Naive thymus-derived CD8-positive, alpha-beta T cell (primary cell): ENCODE measurements around the gene PRPF31. TPM values are rescaled to one million over a fixed set of nuclear protein-coding genes. Genes with fewer than 3 reads are reported as not detected.

ENCODE experiments used
- ATAC-seq, 2 donors: fragments of 150-1000 bp; cut with Tn5 transposase in 1 of 2; sonication (Bioruptor Pico), chemical (Tn5 transposase) in 1 of 2; 1 replicate in 1 of 2; 2 replicates in 1 of 2; pipeline ENCODE4 v1.10.0; 2021; ENCODE audit warnings: mild to moderate bottlenecking in 2 of 2, moderate library complexity in 2 of 2
- POLR2A ChIA-PET: fragments of 350-600 bp; sonication (Branson Sonifier 250); formaldehyde crosslinking; loops from one replicate; lab custom pipeline; 2021; ENCODE audit warnings: antibody characterized with exemption; lab: Charles Lee
- DNase-seq, 10 donors: peaks; one replicate each; pipeline versions ENCODE4 v3.0.0 to v3.0.0-alpha.2; 2020 to 2022
- H3K27ac Mint-ChIP-seq, 10 donors: one replicate each; pipeline ENCODE4 v1.8.0; 2020 to 2022; ENCODE audit warnings: mild to moderate bottlenecking in 10 of 10, mixed read lengths in 10 of 10, moderate library complexity in 4 of 10, inconsistent platforms in 1 of 10
- H3K27me3 Mint-ChIP-seq, 5 donors: one replicate each; pipeline ENCODE4 v1.8.0; 2021 to 2022; ENCODE audit warnings: mixed read lengths in 5 of 5
- H3K36me3 Mint-ChIP-seq, 3 donors: one replicate each; pipeline ENCODE4 v1.8.0; 2020 to 2022; ENCODE audit warnings: mixed read lengths in 3 of 3, mild to moderate bottlenecking in 2 of 3, inconsistent platforms in 1 of 3
- H3K4me1 Mint-ChIP-seq, 4 donors: one replicate each; pipeline ENCODE4 v1.8.0; 2021 to 2022; ENCODE audit warnings: mixed read lengths in 4 of 4
- H3K4me3 Mint-ChIP-seq, 10 donors: one replicate each; pipeline ENCODE4 v1.8.0; 2020 to 2022; ENCODE audit warnings: mild to moderate bottlenecking in 10 of 10, mixed read lengths in 10 of 10, moderate library complexity in 6 of 10, inconsistent platforms in 1 of 10
- H3K9me3 Mint-ChIP-seq, 9 donors: one replicate each; pipeline ENCODE4 v1.8.0; 2020 to 2022; ENCODE audit warnings: mixed read lengths in 9 of 9, mild to moderate bottlenecking in 3 of 9, inconsistent platforms in 1 of 9, moderate library complexity in 1 of 9
- polyA plus RNA-seq, 3 donors: library from polyadenylated mRNA; unstranded; fragments of 300-500 nt; fragmentation: Illumina TruSeq; gene quantifications; one replicate each; pipeline ENCODE4 v1.2.3, GENCODE V29; 2021
- total RNA-seq, 8 experiments: library from RNA in 2 of 8; stranded (reverse) in 2 of 8; gene quantifications; one replicate each; pipeline ENCODE4 v1.2.3 and lab custom pipeline; 2021 to 2026

The PRPF31 gene
- total and polyA plus RNA-seq, 5 experiments from 2014 or later, result 64.0 to 86.8 (median 80.8) TPM

- POLR2A ChIA-PET, result interaction anchor here (0.6 to 7.6 kb wide), 19 partner anchors 8 to 291 kb away, joined by 3 to 129 read pairs (median 6); partner anchors contain the start of genes CNOT3, LENG8, MBOAT7 and NDUFA3
- Mint-ChIP-seq H3K4me3 (peak within 1 kb of the TSS; percentile 91 to 100 (median 100)), H3K9me3 (no peaks in the 10 kb centered on the region)
Measured at GRCh38 chr19:54159352-54160181, 44.0 kb downstream of the PRPF31 start, which contains the start of gene LENG1. Gene LENG1 (minus strand): TSS chr19:54159721. CDS start chr19:54159695, 26 bp downstream.

GRCh38 chr19:54160182-54160811 is 44.7 kb downstream of the PRPF31 start:
- no peak for ATAC-seq
- peaks cover 0 to 3% (median 0%) of the 10 kb centered on the region in 5 donors for H3K27me3 Mint-ChIP-seq

More at GRCh38 chr19:54159352-54160181, 44.0 kb downstream of the PRPF31 start, which contains the start of gene LENG1:
- peaks cover 0 to 2% (median 0%) of the 10 kb centered on the region in 5 donors for H3K27me3 Mint-ChIP-seq
- H3K4me1 Mint-ChIP-seq, result peaks cover 32 to 77% (median 73%) of the 10 kb centered on the region in 4 donors
- ATAC-seq (peak; percentile 86 to 89), DNase-seq (peak; percentile 89 to 100 (median 99))
- H3K36me3 Mint-ChIP-seq, result peaks cover 5 to 36% (median 8%) of the 10 kb centered on the region in 3 donors
- H3K27ac Mint-ChIP-seq, result peak within 1 kb of the TSS; percentile 99 to 100 (median 99)

GRCh38 chr19:54160854-54161253 is 45.3 kb downstream of the PRPF31 start:
- H3K27ac Mint-ChIP-seq, result peak overlapping the region; percentile 99 to 100 (median 99)
- peaks cover 0 to 3% (median 0%) of the 10 kb centered on the region in 5 donors for H3K27me3 Mint-ChIP-seq
- H3K9me3 Mint-ChIP-seq, result no peaks in the 10 kb centered on the region
- POLR2A ChIA-PET, result interaction anchor here (5.2 to 7.6 kb wide), 3 partner anchors 23 to 46 kb away, joined by 31 to 129 read pairs (median 103); partner anchors contain the start of genes CNOT3, MBOAT7, PRPF31 and TFPT
- DNase-seq (no peak), ATAC-seq (no peak)
- peaks cover 28 to 77% (median 71%) of the 10 kb centered on the region in 4 donors for H3K4me1 Mint-ChIP-seq
- H3K4me3 Mint-ChIP-seq, result peak overlapping the region; percentile 91 to 100 (median 100)
- peaks cover 0 to 25% (median 2%) of the 10 kb centered on the region in 3 donors for H3K36me3 Mint-ChIP-seq

More at GRCh38 chr19:54160182-54160811, 44.7 kb downstream of the PRPF31 start:
- Mint-ChIP-seq H3K4me3 (peak overlapping the region; percentile 91 to 100 (median 100)), H3K9me3 (no peaks in the 10 kb centered on the region), H3K4me1 (peaks cover 28 to 75% (median 72%) of the 10 kb centered on the region in 4 donors), H3K36me3 (peaks cover 0 to 29% (median 2%) of the 10 kb centered on the region in 3 donors), H3K27ac (peak overlapping the region; percentile 99 to 100 (median 99))
- no peak for DNase-seq
- POLR2A ChIA-PET, result interaction anchor here (0.6 to 7.6 kb wide), 9 partner anchors 12 to 292 kb away, joined by 3 to 129 read pairs (median 19); partner anchors contain the start of genes CNOT3, MBOAT7, PRPF31 and RPS9

GRCh38 chr19:54162241-54162805 is 46.8 kb downstream of the PRPF31 start:
- POLR2A ChIA-PET, result interaction anchor here (0.6 to 0.7 kb wide), 3 partner anchors 13 to 27 kb away, joined by 3 to 4 read pairs (median 3); partner anchors contain the start of genes CNOT3 and MBOAT7
- Mint-ChIP-seq H3K36me3 (peaks cover 0 to 12% (median 2%) of the 10 kb centered on the region in 3 donors), H3K4me1 (peaks cover 24 to 67% (median 62%) of the 10 kb centered on the region in 4 donors), H3K27me3 (peaks cover 0 to 3% (median 0%) of the 10 kb centered on the region in 5 donors), H3K9me3 (no peaks in the 10 kb centered on the region), H3K4me3 (peak overlapping the region; percentile 83 to 100 (median 91)), H3K27ac (peak overlapping the region in 9 of 10 donors; percentile 4 to 99 (median 73))
- DNase-seq (peak; percentile 69 to 85 (median 76)), ATAC-seq (peak in 1 of 2 donors; percentile 3)

GRCh38 chr19:54162884-54163283 is 47.3 kb downstream of the PRPF31 start:
- POLR2A ChIA-PET, result interaction anchor here (0.6 to 1.8 kb wide), 5 partner anchors 13 to 27 kb away, joined by 3 to 5 read pairs (median 4); partner anchors contain the start of genes CNOT3 and MBOAT7
- H3K27me3 Mint-ChIP-seq, result peaks cover 0 to 3% (median 0%) of the 10 kb centered on the region in 5 donors
- no peaks in the 10 kb centered on the region for H3K9me3 Mint-ChIP-seq
- H3K36me3 Mint-ChIP-seq, result peaks cover 0 to 7% (median 2%) of the 10 kb centered on the region in 3 donors
- H3K4me1 Mint-ChIP-seq, result peaks cover 24 to 64% (median 61%) of the 10 kb centered on the region in 4 donors
- peak overlapping the region in 5 of 10 donors; percentile 4 to 99 (median 69) for H3K27ac Mint-ChIP-seq
- H3K4me3 Mint-ChIP-seq, result peak overlapping the region; percentile 83 to 96 (median 90)
- ATAC-seq (no peak), DNase-seq (no peak)

- ATAC-seq, result no peak
- Mint-ChIP-seq H3K4me3 (peak overlapping the region; percentile 31 to 84 (median 68)), H3K9me3 (no peaks in the 10 kb centered on the region), H3K4me1 (peaks cover 20 to 58% (median 52%) of the 10 kb centered on the region in 4 donors), H3K27me3 (peaks cover 0 to 3% (median 0%) of the 10 kb centered on the region in 5 donors), H3K27ac (peak overlapping the region in 6 of 10 donors; percentile 6 to 85 (median 58)), H3K36me3 (peaks cover 0 to 1% (median 0%) of the 10 kb centered on the region in 3 donors)
- POLR2A ChIA-PET, result interaction anchor here (0.7 to 1.8 kb wide), 6 partner anchors 13 to 61 kb away, joined by 3 to 5 read pairs (median 4); partner anchors contain the start of genes CNOT3 and MBOAT7
- peak in 5 of 10 donors; percentile 30 to 38 (median 34) for DNase-seq
Measured at GRCh38 chr19:54164369-54165068, 49.0 kb downstream of the PRPF31 start.

- ATAC-seq (no peak), DNase-seq (no peak)
- POLR2A ChIA-PET, result interaction anchor here (0.7 to 1.1 kb wide), 4 partner anchors 14 to 62 kb away, joined by 3 to 4 read pairs (median 4); no protein-coding TSS in a partner anchor
- no peaks in the 10 kb centered on the region for H3K36me3 Mint-ChIP-seq
- H3K27ac Mint-ChIP-seq, result no peak overlapping the region
- H3K9me3 Mint-ChIP-seq, result no peaks in the 10 kb centered on the region
- H3K27me3 Mint-ChIP-seq, result peaks cover 0 to 3% (median 0%) of the 10 kb centered on the region in 5 donors
- H3K4me1 Mint-ChIP-seq, result peaks cover 16 to 51% (median 46%) of the 10 kb centered on the region in 4 donors
- H3K4me3 Mint-ChIP-seq, result peak overlapping the region in 3 of 10 donors; percentile 15 to 78 (median 70)
Measured at GRCh38 chr19:54165222-54165621, 49.7 kb downstream of the PRPF31 start.

- Mint-ChIP-seq H3K27me3 (peaks cover 0 to 3% (median 0%) of the 10 kb centered on the region in 5 donors), H3K4me3 (peak overlapping the region in 2 of 10 donors; percentile 36 to 48), H3K27ac (no peak overlapping the region), H3K4me1 (peaks cover 5 to 30% (median 24%) of the 10 kb centered on the region in 4 donors), H3K36me3 (no peaks in the 10 kb centered on the region), H3K9me3 (no peaks in the 10 kb centered on the region)
- peak; percentile 95 to 96 for ATAC-seq
- DNase-seq, result peak; percentile 76 to 93 (median 86)
- POLR2A ChIA-PET, result interaction anchor here (0.7 to 1.5 kb wide), 3 partner anchors 9 to 33 kb away, joined by 4 read pairs; partner anchors contain the start of genes LENG1, MBOAT7 and RPS9
Measured at GRCh38 chr19:54168174-54168917, 52.8 kb downstream of the PRPF31 start.

- no peak for DNase-seq
- H3K27ac Mint-ChIP-seq, result no peak overlapping the region
- peaks cover 0 to under 1% (median 0%) of the 10 kb centered on the region in 3 donors for H3K36me3 Mint-ChIP-seq
- no peaks in the 10 kb centered on the region for H3K9me3 Mint-ChIP-seq
- POLR2A ChIA-PET, result interaction anchor here (2.4 kb wide), 1 partner anchor 20 kb away, joined by 8 read pairs; the partner anchor contains the start of gene MBOAT7
- peaks cover 4 to 25% (median 19%) of the 10 kb centered on the region in 4 donors for H3K4me1 Mint-ChIP-seq
- ATAC-seq, result no peak
- H3K27me3 Mint-ChIP-seq, result peaks cover 0 to 2% (median 0%) of the 10 kb centered on the region in 5 donors
- peak overlapping the region in 1 of 10 donors; percentile 15 for H3K4me3 Mint-ChIP-seq
Measured at GRCh38 chr19:54169149-54169740, 53.7 kb downstream of the PRPF31 start.
